Fibroblast of lung (primary cell): ENCODE results near the gene MAML2. TPM values are rescaled to one million over a fixed set of nuclear protein-coding genes. Genes with fewer than 3 reads are reported as not detected.

Experiments used
- DNase-seq, 2 donors: peaks; one replicate each; pipeline versions ENCODE4 v3.0.0 to v3.0.0-alpha.2; 2010; ENCODE audit warnings: low read depth in 2 of 2
- H2AFZ ChIP-seq: 2 replicates; pipeline ENCODE4 v1.5.1; 2012; ENCODE audit warnings: low read length, control low read depth, inconsistent platforms
- H3K27ac ChIP-seq: 2 replicates; pipeline ENCODE4 v1.5.1; 2011; ENCODE audit warnings: low read length, control low read depth; ENCODE audit not compliant: insufficient read depth
- H3K27me3 ChIP-seq: 2 replicates; pipeline ENCODE4 v1.5.1; 2011; ENCODE audit warnings: mild to moderate bottlenecking, low read length; ENCODE audit not compliant: control insufficient read depth, insufficient read depth
- H3K36me3 ChIP-seq: 2 replicates; pipeline ENCODE4 v1.5.1; 2011; ENCODE audit warnings: low read length; ENCODE audit not compliant: control insufficient read depth, insufficient read depth
- H3K4me1 ChIP-seq: 2 replicates; pipeline ENCODE4 v1.5.1; 2011; ENCODE audit warnings: low read length; ENCODE audit not compliant: control insufficient read depth, insufficient read depth; ENCODE audit errors: extremely low read depth
- H3K4me2 ChIP-seq: 2 replicates; pipeline ENCODE4 v1.5.1; 2011; ENCODE audit warnings: low read length, control low read depth; ENCODE audit not compliant: insufficient read depth; ENCODE audit errors: extremely low read depth
- H3K4me3 ChIP-seq, 4 experiments: fragments of 200-600 bp in 1 of 4; sonication (generic) in 1 of 4; replicated peaks in 1 of 4; 2 replicates each; pipeline ENCODE4 v1.5.1; 2011 to 2016; ENCODE audit warnings: low read length in 4 of 4, low read depth in 3 of 4, mild to moderate bottlenecking in 3 of 4, control low read depth in 2 of 4, inconsistent platforms in 1 of 4, mixed read lengths in 1 of 4; ENCODE audit not compliant: insufficient read depth in 1 of 4; ENCODE audit errors: control extremely low read depth in 1 of 4
- H3K79me2 ChIP-seq: 2 replicates; pipeline ENCODE4 v1.5.1; 2012; ENCODE audit warnings: mild to moderate bottlenecking, low read length, inconsistent platforms; ENCODE audit not compliant: control insufficient read depth, insufficient read depth
- H3K9ac ChIP-seq: 2 replicates; pipeline ENCODE4 v1.5.1; 2011; ENCODE audit warnings: mild to moderate bottlenecking, low read length, control low read depth; ENCODE audit not compliant: insufficient read depth
- H3K9me3 ChIP-seq: 2 replicates; pipeline ENCODE4 v1.5.1; 2012; ENCODE audit warnings: low read depth, low read length; ENCODE audit not compliant: control insufficient read depth, insufficient read depth
- H4K20me1 ChIP-seq: 2 replicates; pipeline ENCODE4 v1.5.1; 2011; ENCODE audit warnings: low read length; ENCODE audit not compliant: control insufficient read depth, insufficient read depth; ENCODE audit errors: extremely low read depth
- CTCF ChIP-seq, 2 donors: IDR thresholded peaks in 1 of 2; conservative IDR thresholded peaks in 1 of 2; 1 replicate in 1 of 2; 2 replicates in 1 of 2; pipeline ENCODE4 v1.5.1; 2011 to 2012; ENCODE audit warnings: low read length in 2 of 2, control low read depth in 1 of 2, inconsistent platforms in 1 of 2, low read depth in 1 of 2, mild to moderate bottlenecking in 1 of 2
- EZH2 ChIP-seq: IDR thresholded peaks from 2 replicates; pipeline ENCODE4 v1.5.1; 2012; ENCODE audit warnings: low read length, control low read depth, mild to moderate bottlenecking; ENCODE audit errors: missing control alignments
- polyA minus RNA-seq: library from RNA; depleted of rRNA, polyadenylated mRNA; stranded (reverse); fragments of >200 nt; gene quantifications from 2 replicates; pipeline ENCODE4 v1.2.3, GENCODE V29; 2011; ENCODE audit warnings: low replicate concordance
- polyA plus RNA-seq, 2 donors: library from polyadenylated mRNA; depleted of rRNA in 1 of 2; stranded (reverse) in 1 of 2; unstranded in 1 of 2; fragments of >200 nt; gene quantifications; 2 replicates each; pipeline ENCODE4 v1.2.1, GENCODE V29; 2011 to 2012; ENCODE audit warnings: missing spikeins in 1 of 2
- total RNA-seq: library from RNA; depleted of rRNA; stranded (reverse); fragments of >200 nt; gene quantifications from 2 replicates; pipeline ENCODE4 v1.2.1, GENCODE V29; 2014

Gene MAML2
- 9.8 and 13.0 TPM in 2 replicates for total RNA-seq
- polyA plus RNA-seq, result 16.0 and 19.0 TPM in 2 replicates
- polyA plus RNA-seq (2012), result 7.8 and 11.8 TPM in 2 replicates
- polyA minus RNA-seq, result 10.7 and 11.9 TPM in 2 replicates

- Histone ChIP-seq H3K36me3 (no peaks in the 10 kb centered on the region), H3K4me2 (peak within 1 kb of the TSS; percentile 99), H3K9ac (peak within 1 kb of the TSS; percentile 72), H2AFZ (peak within 1 kb of the TSS; percentile 50), H3K4me3 (peak within 1 kb of the TSS; percentile 67 to 97 (median 90)), H3K79me2 (peaks cover 48% of the 10 kb centered on the region), H3K27me3 (no peaks in the 10 kb centered on the region), H3K27ac (peak within 1 kb of the TSS; percentile 89), H3K4me1 (peaks cover 5% of the 10 kb centered on the region), H4K20me1 (no peaks in the 10 kb centered on the region), H3K9me3 (no peaks in the 10 kb centered on the region)
- peak; percentile 91 to 92 for DNase-seq
- no peak for TF ChIP-seq EZH2
- TF ChIP-seq CTCF (conservative IDR thresholded peaks at IDR 0.05 in 1 of 2, IDR thresholded peaks at IDR 0.05 in 1 of 2; ENCODE audit: low read depth in 1 of 2, low read length in 2 of 2), result peak; percentile 88 to 94
Observed at GRCh38 chr11:96342961-96343711, at the start of gene MAML2. MAML2 (minus strand) TSS chr11:96343195; CDS start chr11:96341895, 1,300 bp downstream.

DNA sequence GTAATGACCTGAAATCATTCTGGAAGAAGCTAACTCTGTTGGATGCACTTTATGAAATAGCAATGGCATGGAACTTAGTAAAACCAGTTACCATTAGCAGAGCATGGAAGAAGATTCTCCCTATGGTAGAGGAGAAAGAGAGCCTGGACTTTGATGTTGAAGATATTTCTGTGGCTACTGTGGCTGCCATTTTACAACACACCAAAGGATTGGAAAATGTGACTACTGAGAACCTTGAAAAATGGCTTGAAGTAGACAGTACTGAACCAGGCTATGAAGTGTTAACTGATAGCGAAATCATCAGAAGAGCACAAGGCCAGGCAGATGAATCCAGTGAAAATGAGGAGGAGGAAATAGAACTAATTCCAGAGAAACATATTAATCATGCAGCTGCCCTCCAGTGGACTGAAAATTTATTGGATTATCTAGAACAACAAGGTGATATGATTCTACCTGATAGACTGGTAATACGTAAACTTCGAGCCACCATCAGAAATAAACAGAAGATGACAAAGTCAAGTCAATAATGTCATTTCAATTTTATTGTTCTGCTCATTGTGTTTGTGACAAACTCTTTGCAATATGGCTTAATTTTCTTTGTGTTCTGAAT lies 48.8 kb upstream of the MAML2 start:
- H3K27me3 ChIP-seq, result no peaks in the 10 kb centered on the region
- DNase-seq, result no peak
- H3K9ac ChIP-seq, result no peak overlapping the region
- H4K20me1 ChIP-seq, result no peaks in the 10 kb centered on the region
- H3K79me2 ChIP-seq, result peaks cover 49% of the 10 kb centered on the region
- peaks cover 2% of the 10 kb centered on the region for H3K36me3 ChIP-seq
- H3K4me2 ChIP-seq, result peak overlapping the region; percentile 33
- no peak for TF ChIP-seq EZH2
- no peak for TF ChIP-seq CTCF (conservative IDR thresholded peaks at IDR 0.05 in 1 of 2, IDR thresholded peaks at IDR 0.05 in 1 of 2; ENCODE audit: low read depth in 1 of 2, low read length in 2 of 2)
- no peak overlapping the region for H3K27ac ChIP-seq
- H2AFZ ChIP-seq, result no peak overlapping the region
- no peak overlapping the region for H3K4me3 ChIP-seq
- H3K4me1 ChIP-seq, result peaks cover 2% of the 10 kb centered on the region
- no peaks in the 10 kb centered on the region for H3K9me3 ChIP-seq

DNA sequence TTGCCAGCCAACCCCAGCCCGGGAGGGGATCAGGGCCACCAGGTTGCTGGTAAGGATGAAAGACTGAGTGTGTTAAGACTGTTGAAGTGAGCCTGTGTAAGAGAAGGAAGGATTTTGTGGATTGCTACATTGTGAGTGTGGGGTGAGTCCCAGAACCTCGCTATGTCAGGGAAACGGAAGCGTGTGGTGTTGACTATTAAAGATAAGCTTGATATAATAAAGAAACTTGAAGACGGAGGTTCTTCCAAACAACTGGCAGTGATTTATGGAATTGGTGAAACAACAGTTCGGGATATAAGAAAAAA lies 47.4 kb upstream of the MAML2 start:
- H3K9me3 ChIP-seq, result no peaks in the 10 kb centered on the region
- H3K4me1 ChIP-seq, result peaks cover 2% of the 10 kb centered on the region
- no peaks in the 10 kb centered on the region for H3K27me3 ChIP-seq
- H3K79me2 ChIP-seq, result peaks cover 52% of the 10 kb centered on the region
- peak overlapping the region; percentile 86 for H3K9ac ChIP-seq
- H3K36me3 ChIP-seq, result peaks cover 2% of the 10 kb centered on the region
- peak overlapping the region; percentile 95 for H3K4me2 ChIP-seq
- H3K4me3 ChIP-seq, result peak overlapping the region; percentile 76 to 92 (median 86)
- H2AFZ ChIP-seq, result peak overlapping the region; percentile 78
- no peaks in the 10 kb centered on the region for H4K20me1 ChIP-seq
- TF ChIP-seq CTCF (conservative IDR thresholded peaks at IDR 0.05 in 1 of 2, IDR thresholded peaks at IDR 0.05 in 1 of 2; ENCODE audit: low read depth in 1 of 2, low read length in 2 of 2) (no peak), EZH2 (no peak)
- H3K27ac ChIP-seq, result peak overlapping the region; percentile 96
- DNase-seq, result peak; percentile 35 to 39
